Inflammatory macrophage (primary cell): Measurements from ENCODE around the gene SORCS2.

Experiments used
- DNase-seq, 2 donors: peaks; one replicate each; pipeline ENCODE4 v3.0.0-alpha.2; 2020 to 2022

SORCS2 gene

GRCh38 chr4:7757501-7758471 lies 565.4 kb downstream of the SORCS2 start:
- DNase-seq: no peak

DNA sequence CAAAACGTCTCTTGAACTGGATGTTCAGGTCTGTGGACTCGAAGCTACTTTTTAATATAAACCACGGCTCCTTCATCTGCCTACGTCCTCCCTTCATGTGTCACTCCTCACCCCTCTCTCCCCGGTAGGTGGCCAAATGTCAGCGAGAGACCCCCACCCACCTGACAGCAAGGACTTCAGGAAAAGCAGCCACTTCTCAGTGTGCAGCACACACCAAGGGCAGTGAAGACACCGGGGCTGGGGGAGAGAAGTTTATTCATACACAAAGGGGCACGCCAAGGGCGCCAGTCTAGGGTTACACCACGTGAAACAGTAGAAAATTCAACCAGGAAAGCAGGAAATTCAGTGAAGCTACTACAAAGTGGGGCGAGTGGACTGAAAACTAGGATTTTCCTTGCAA lies 566.1 kb downstream of the SORCS2 start:
- no peak for DNase-seq

DNA sequence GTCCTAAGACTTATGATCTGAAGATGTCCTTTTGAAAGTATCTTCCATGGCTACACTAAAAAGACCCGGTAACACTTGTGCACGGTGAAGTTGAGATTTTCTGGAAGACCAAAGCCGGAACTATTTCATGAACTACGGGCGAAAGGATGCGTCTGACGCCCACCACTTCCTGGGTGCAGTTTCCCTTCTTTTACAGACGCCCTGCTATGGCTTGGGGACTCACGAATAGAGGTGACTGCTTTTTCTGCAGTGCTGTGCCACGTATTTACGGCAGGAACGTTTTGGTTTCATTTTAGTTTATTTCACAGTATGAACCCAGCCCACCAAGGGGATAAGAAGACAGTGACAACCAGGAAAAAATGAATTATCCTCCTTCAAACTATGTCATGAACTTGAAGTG lies 566.9 kb downstream of the SORCS2 start:
- peak; percentile 44 to 66 for DNase-seq

GRCh38 chr4:7759635-7760034 lies 567.3 kb downstream of the SORCS2 start:
- no peak for DNase-seq

DNA sequence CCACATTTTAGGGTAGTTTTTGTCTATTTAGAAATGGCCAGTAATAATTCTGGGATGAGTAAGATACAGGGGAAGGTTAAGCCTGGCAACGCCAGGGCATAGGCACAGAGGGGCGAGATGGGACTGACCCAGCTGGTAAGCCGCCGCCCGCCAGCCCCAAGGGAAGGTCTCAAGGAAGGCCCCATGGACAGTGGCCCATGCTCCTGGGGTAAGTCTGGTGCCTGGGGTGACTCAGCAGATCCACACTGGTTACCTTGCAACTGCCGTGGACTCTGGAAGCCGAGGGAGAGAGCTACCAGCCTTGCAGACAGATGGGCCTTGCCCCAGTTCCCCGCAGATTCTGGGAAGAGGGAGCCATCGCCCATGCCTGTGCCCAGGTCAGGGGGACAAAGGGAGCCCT lies 567.9 kb downstream of the SORCS2 start:
- no peak for DNase-seq

GRCh38 chr4:7760706-7761105 lies 568.4 kb downstream of the SORCS2 start:
- no peak for DNase-seq

- DNase-seq: no peak
Observed at GRCh38 chr4:7761312-7761711, 569.0 kb downstream of the SORCS2 start.

GRCh38 chr4:7761720-7762119 lies 569.4 kb downstream of the SORCS2 start:
- peak; percentile 33 to 72 for DNase-seq

DNA sequence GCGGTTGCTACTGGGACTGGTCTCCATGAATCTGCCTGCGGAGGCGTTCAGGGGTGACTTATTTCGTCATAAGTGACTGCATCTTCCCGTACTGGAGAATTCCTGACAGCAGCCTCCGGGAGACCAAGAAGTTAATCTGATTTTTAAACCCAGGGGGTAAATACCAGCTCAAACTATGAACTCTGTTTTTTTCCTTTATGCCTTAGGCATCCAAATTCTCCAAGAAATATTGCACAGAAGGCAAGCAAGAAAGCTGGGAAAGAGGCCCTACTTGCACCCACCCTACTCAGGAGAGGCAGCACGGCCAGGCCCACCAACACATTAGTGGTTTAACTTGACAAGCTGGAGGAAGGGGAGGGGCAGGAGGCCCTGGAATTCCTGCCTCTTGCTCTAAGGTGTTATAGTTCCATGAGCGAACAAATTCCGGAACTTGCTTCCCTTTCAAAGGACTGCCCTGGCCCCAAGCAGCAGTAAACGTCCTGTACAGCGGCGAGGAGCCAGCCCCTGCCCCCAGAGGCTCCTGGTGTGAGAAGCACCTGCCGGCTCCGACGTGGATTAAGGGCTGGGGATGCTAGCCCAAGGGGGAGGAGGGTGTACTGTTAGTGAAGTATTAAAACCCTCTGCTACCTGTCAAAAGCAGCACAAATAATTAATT lies 570.2 kb downstream of the SORCS2 start:
- DNase-seq: no peak

- no peak for DNase-seq
Observed at GRCh38 chr4:7763106-7763505, 570.8 kb downstream of the SORCS2 start.

GRCh38 chr4:7763788-7764187 lies 571.5 kb downstream of the SORCS2 start:
- no peak for DNase-seq

- no peak for DNase-seq
Observed at GRCh38 chr4:7764466-7764865, 572.1 kb downstream of the SORCS2 start.

DNA sequence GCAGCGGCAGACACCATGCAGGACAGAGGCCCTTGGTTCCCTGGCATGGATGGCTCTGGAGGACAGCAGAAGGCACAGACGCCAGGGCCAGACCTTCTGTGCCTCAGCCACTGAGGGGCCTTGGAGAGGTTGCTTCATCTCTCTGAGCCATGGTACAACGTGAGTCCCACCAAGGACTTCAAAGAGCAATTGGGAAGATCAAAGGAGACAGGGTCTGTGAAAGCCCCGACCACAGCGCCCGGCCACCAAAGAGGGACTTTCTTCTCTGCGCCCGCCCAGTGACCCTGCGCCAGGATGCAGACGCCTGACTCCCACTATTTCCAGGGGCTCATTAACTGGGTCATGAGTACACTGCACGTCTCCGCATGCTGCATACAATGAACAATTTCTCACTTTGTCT lies 573.3 kb downstream of the SORCS2 start:
- no peak for DNase-seq

DNA sequence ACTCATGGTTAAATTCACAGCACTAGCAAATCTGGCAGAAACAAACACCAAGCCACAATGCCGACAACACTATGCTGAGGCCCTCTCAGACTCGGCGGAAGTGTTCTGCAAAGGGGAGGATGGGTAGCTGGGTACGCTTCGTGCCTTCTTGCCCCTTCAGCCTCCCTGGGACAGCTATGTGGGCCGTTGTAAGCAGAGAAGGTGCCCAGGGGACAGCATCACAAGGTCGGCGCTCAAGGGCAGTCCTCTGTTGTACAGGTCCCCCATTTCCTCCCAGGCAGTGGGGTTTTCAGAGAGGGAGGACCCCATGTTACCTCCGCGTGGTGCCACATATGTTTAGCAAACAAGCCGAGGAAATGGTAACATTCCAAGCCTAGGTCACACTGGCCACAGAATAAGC lies 573.7 kb downstream of the SORCS2 start:
- no peak for DNase-seq

DNA sequence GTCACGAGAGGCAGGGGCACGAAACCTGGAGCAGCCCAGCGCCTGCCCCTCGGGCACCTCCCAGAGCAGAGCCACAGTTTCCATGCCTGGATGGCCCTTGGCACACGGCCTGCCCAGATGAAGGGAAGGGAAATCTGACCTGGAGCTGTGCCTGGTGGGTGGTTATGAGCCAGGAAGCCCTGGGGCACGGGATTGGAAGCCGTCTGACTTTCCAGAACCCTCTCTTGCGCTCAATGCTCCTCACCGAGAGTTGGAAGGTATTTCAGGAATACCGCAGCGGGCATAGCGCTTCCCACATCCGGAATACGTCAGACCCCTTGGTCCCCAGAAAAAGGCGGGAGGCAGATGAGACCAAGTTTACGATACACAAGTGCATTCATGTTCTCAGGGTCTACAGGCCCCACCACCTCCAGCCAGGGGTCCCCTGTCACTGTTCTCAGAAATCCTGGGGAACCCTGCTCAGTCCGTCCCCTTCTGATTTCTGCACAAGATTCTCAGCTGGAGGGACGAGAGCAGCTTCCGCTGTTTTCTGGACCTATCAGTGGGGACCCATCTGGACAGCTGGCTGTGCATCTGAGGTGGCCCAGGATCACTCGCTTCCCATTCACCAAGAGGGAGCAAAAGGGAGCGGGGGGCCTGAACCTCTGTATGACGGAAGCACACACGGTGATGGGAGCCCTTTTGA lies 574.5 kb downstream of the SORCS2 start:
- DNase-seq: no peak

DNA sequence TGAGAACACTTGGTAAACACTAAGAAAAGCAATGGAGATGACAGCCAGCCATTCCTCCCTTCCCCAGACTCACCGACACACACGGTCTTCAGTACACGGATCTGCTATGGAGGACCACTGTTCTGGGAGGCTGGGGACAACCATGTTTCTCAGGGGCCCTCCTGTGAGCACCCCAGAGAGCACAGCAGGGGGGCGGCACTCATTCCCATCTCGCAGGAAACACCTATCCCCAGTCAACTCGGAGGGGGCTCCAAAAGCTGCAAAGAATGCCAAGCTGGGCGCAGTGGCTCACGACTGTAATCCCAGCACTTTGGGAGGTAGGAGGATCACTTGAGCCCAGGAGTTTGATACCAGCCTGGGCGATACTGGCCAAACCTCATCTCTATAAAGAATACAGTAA lies 575.2 kb downstream of the SORCS2 start:
- DNase-seq: no peak

- no peak for DNase-seq
Observed at GRCh38 chr4:7767966-7768365, 575.6 kb downstream of the SORCS2 start.

GRCh38 chr4:7768736-7769135 lies 576.4 kb downstream of the SORCS2 start:
- no peak for DNase-seq

DNA sequence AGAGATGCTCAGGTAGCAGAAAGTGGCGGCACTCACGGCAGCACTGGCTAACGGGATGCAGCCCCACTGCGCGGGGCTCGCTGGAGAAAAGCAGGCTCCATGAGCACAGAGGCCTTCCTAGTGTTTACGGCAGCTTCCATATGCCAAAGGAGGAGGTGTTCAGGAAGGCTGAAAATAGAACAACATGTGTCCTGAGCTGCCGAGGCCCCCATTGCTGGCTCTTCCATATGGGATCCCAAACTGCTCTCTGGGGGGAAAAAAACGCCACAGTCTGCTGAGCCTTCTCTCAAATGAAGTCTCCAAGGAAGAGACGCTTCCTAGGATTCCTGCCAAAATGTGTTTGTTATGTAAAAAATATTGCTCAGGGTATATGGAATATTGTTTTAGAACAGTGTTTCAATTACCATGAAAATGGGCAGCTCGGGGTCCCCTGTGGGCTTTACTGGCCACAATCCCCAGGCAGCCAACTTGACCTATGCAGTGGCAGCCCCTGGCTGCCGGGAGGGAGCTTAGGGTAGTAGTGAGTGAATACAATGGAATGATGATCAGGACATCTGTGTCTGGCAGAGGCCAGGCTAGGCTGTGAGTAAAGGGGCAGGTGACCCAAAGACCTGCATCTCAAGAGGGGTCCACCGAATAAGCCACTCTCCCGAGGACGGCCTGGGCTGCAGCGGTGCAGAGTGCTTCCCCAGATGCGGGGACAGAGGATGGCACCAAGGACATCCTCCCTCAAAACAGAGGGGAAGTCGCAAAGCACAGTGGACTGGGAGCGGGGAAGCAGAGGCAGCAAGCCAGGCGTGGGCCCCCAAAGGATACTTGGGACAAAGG lies 577.3 kb downstream of the SORCS2 start:
- no peak for DNase-seq

GRCh38 chr4:7770224-7771050 lies 578.1 kb downstream of the SORCS2 start:
- peak; percentile 23 to 50 for DNase-seq

- no peak for DNase-seq
Observed at GRCh38 chr4:7771056-7771455, 578.7 kb downstream of the SORCS2 start.
